Esophagus muscularis mucosa (tissue), 4 donors: ENCODE results near the gene WDR26. TPM values are rescaled to one million over a fixed set of nuclear protein-coding genes. Genes with fewer than 3 reads are reported as not detected.

ENCODE experiments used
- DNase-seq: peaks from one replicate; pipeline ENCODE4 v3.0.0-alpha.2; 2017; ENCODE audit errors: extremely low spot score
- H3K27ac ChIP-seq, 4 donors: fragments of 200-600 bp; sonication (generic); replicated peaks in 1 of 4; 1 replicate in 3 of 4; 2 replicates in 1 of 4; pipeline ENCODE4 v1.5.1; 2016 to 2019; ENCODE audit warnings: mild to moderate bottlenecking in 1 of 4
- H3K27me3 ChIP-seq, 4 donors: fragments of 200-600 bp; sonication (generic); one replicate each; pipeline versions ENCODE4 v1.5.1 to v1.6.0; 2016 to 2019
- H3K36me3 ChIP-seq, 4 donors: fragments of 200-600 bp; sonication (generic); one replicate each; pipeline ENCODE4 v1.5.1; 2016 to 2019
- H3K4me1 ChIP-seq, 4 donors: fragments of 200-600 bp; sonication (generic); one replicate each; pipeline ENCODE4 v1.5.1; 2016 to 2019
- H3K4me3 ChIP-seq, 4 donors: fragments of 200-600 bp; sonication (generic); 1 replicate in 2 of 4; 2 replicates in 2 of 4; pipeline ENCODE4 v1.5.1; 2016 to 2019; ENCODE audit warnings: mild to moderate bottlenecking in 4 of 4, moderate library complexity in 1 of 4
- H3K9me3 ChIP-seq, 4 donors: fragments of 200-600 bp; sonication (generic); 1 replicate in 3 of 4; 2 replicates in 1 of 4; pipeline ENCODE4 v1.5.1; 2016 to 2019
- CTCF ChIP-seq, 3 experiments: fragments of 200-600 bp in 2 of 3; fragments of 450-650 bp in 1 of 3; sonication (generic) in 2 of 3; IDR thresholded peaks; one replicate each; pipeline ENCODE4 v1.5.1; 2017 to 2019; ENCODE audit warnings: antibody characterized with exemption in 3 of 3, mild to moderate bottlenecking in 2 of 3, moderate library complexity in 1 of 3
- EP300 ChIP-seq: sonication (generic); formaldehyde crosslinking; IDR thresholded peaks from one replicate; pipeline ENCODE4 v1.6.1; 2017; ENCODE audit warnings: antibody characterized with exemption
- POLR2A ChIP-seq: fragments of 450-650 bp; IDR thresholded peaks from one replicate; pipeline ENCODE4 v1.6.1; 2017; ENCODE audit warnings: antibody characterized with exemption, moderate library complexity, mild to moderate bottlenecking, low read depth
- POLR2AphosphoS5 ChIP-seq, 2 donors: sonication (generic); formaldehyde crosslinking; IDR thresholded peaks; one replicate each; pipeline ENCODE4 v1.6.1; 2017; ENCODE audit warnings: antibody characterized with exemption in 2 of 2
- WGBS: methylation state at CpG from one replicate; pipeline ENCODE4 v1.1.5; 2018; 5-methylcytosine and 5-hydroxymethylcytosine counted together
- intact Hi-C: fragments of 100-400 bp; cut with DNase I; formaldehyde crosslinking; loops from one replicate; pipeline ENCODE4 v1.15.1; 2023
- total RNA-seq, 4 donors: library from RNA; depleted of rRNA; stranded (reverse); fragments of >200 nt; gene quantifications; one replicate each; pipeline versions ENCODE4 v1.1.0 to v1.2.1, GENCODE V29; 2016

The WDR26 gene
- total RNA-seq, 4 donors from 2014 or later = 74.9 to 84.7 (median 78.4) TPM

GRCh38 chr1:224377676-224378006 is 57.0 kb downstream of the WDR26 start:
- Histone ChIP-seq H3K4me1 (peaks cover 17 to 34% (median 20%) of the 10 kb centered on the region in 4 donors), H3K9me3 (no peaks in the 10 kb centered on the region), H3K36me3 (peaks cover 20 to 76% (median 49%) of the 10 kb centered on the region in 4 donors), H3K4me3 (no peak overlapping the region), H3K27ac (peak overlapping the region in 3 of 4 donors; percentile 13 to 41 (median 24)), H3K27me3 (no peaks in the 10 kb centered on the region)
- DNase-seq = no peak
- TF ChIP-seq CTCF (IDR thresholded peaks at IDR 0.05) (no peak), POLR2AphosphoS5 (IDR thresholded peaks at IDR 0.05) (no peak), POLR2A (no peak), EP300 (no peak)
- intact Hi-C loops = no loop called here
- WGBS = 72% methylated on average over 2 of the region's 2 CpGs

- TF ChIP-seq POLR2AphosphoS5 (IDR thresholded peaks at IDR 0.05) (no peak), EP300 (no peak), POLR2A (no peak), CTCF (IDR thresholded peaks at IDR 0.05) (no peak)
- Histone ChIP-seq H3K9me3 (no peaks in the 10 kb centered on the region), H3K27me3 (no peaks in the 10 kb centered on the region), H3K4me1 (peaks cover 17 to 34% (median 20%) of the 10 kb centered on the region in 4 donors), H3K27ac (no peak overlapping the region), H3K36me3 (peaks cover 34 to 94% (median 73%) of the 10 kb centered on the region in 4 donors), H3K4me3 (no peak overlapping the region)
- intact Hi-C loops = no loop called here
- 82% methylated on average over 3 of the region's 3 CpGs for WGBS
- DNase-seq = no peak
Measured at GRCh38 chr1:224375059-224375458, 59.5 kb downstream of the WDR26 start.

- TF ChIP-seq CTCF (IDR thresholded peaks at IDR 0.05) (no peak), POLR2A (no peak)
- no peak overlapping the region for H3K4me3 ChIP-seq
- H3K27me3 ChIP-seq = no peaks in the 10 kb centered on the region
- intact Hi-C loops = no loop called here
- 95% methylated on average over 5 of the region's 5 CpGs for WGBS
- DNase-seq = no peak
- peaks cover 50 to 100% (median 84%) of the 10 kb centered on the region in 4 donors for H3K36me3 ChIP-seq
- peaks cover 16 to 39% (median 20%) of the 10 kb centered on the region in 4 donors for H3K4me1 ChIP-seq
- H3K27ac ChIP-seq = no peak overlapping the region
- no peaks in the 10 kb centered on the region for H3K9me3 ChIP-seq
Measured at GRCh38 chr1:224373008-224373590, 61.5 kb downstream of the WDR26 start.

- no peak for TF ChIP-seq POLR2A
- no peak for TF ChIP-seq EP300
- 82% methylated on average over 5 of the region's 5 CpGs for WGBS
- Histone ChIP-seq H3K27me3 (no peaks in the 10 kb centered on the region), H3K36me3 (peaks cover 49 to 84% (median 73%) of the 10 kb centered on the region in 4 donors), H3K4me1 (peaks cover 0 to 17% (median 0%) of the 10 kb centered on the region in 4 donors), H3K4me3 (no peak overlapping the region), H3K9me3 (no peaks in the 10 kb centered on the region), H3K27ac (no peak overlapping the region)
- no peak for DNase-seq
- intact Hi-C loops = no loop called here
Measured at GRCh38 chr1:224368409-224368808, 66.2 kb downstream of the WDR26 start.

GRCh38 chr1:224359207-224359606 is 75.4 kb downstream of the WDR26 start:
- Histone ChIP-seq H3K4me1 (peaks cover 13 to 49% (median 29%) of the 10 kb centered on the region in 4 donors), H3K4me3 (no peak overlapping the region), H3K36me3 (peaks cover 0 to 11% (median 0%) of the 10 kb centered on the region in 4 donors), H3K27ac (no peak overlapping the region), H3K27me3 (no peaks in the 10 kb centered on the region), H3K9me3 (no peaks in the 10 kb centered on the region)
- 75% methylated on average over 3 of the region's 3 CpGs for WGBS
- TF ChIP-seq CTCF (IDR thresholded peaks at IDR 0.05) (no peak), POLR2A (no peak), EP300 (no peak), POLR2AphosphoS5 (IDR thresholded peaks at IDR 0.05) (no peak)
- intact Hi-C loops = no loop called here
- DNase-seq = no peak
